Fibroblast of lung (primary cell): Measurements from ENCODE around the gene USP47. TPM values are rescaled to one million over a fixed set of nuclear protein-coding genes. Genes with fewer than 3 reads are reported as not detected.

ENCODE experiments used
- DNase-seq, 2 donors: peaks; one replicate each; pipeline versions ENCODE4 v3.0.0 to v3.0.0-alpha.2; 2010; ENCODE audit warnings: low read depth in 2 of 2
- H2AFZ ChIP-seq: 2 replicates; pipeline ENCODE4 v1.5.1; 2012; ENCODE audit warnings: low read length, control low read depth, inconsistent platforms
- H3K27ac ChIP-seq: 2 replicates; pipeline ENCODE4 v1.5.1; 2011; ENCODE audit warnings: low read length, control low read depth; ENCODE audit not compliant: insufficient read depth
- H3K27me3 ChIP-seq: 2 replicates; pipeline ENCODE4 v1.5.1; 2011; ENCODE audit warnings: mild to moderate bottlenecking, low read length; ENCODE audit not compliant: control insufficient read depth, insufficient read depth
- H3K36me3 ChIP-seq: 2 replicates; pipeline ENCODE4 v1.5.1; 2011; ENCODE audit warnings: low read length; ENCODE audit not compliant: control insufficient read depth, insufficient read depth
- H3K4me1 ChIP-seq: 2 replicates; pipeline ENCODE4 v1.5.1; 2011; ENCODE audit warnings: low read length; ENCODE audit not compliant: control insufficient read depth, insufficient read depth; ENCODE audit errors: extremely low read depth
- H3K4me2 ChIP-seq: 2 replicates; pipeline ENCODE4 v1.5.1; 2011; ENCODE audit warnings: low read length, control low read depth; ENCODE audit not compliant: insufficient read depth; ENCODE audit errors: extremely low read depth
- H3K4me3 ChIP-seq, 4 experiments: fragments of 200-600 bp in 1 of 4; sonication (generic) in 1 of 4; replicated peaks in 1 of 4; 2 replicates each; pipeline ENCODE4 v1.5.1; 2011 to 2016; ENCODE audit warnings: low read length in 4 of 4, low read depth in 3 of 4, mild to moderate bottlenecking in 3 of 4, control low read depth in 2 of 4, inconsistent platforms in 1 of 4, mixed read lengths in 1 of 4; ENCODE audit not compliant: insufficient read depth in 1 of 4; ENCODE audit errors: control extremely low read depth in 1 of 4
- H3K79me2 ChIP-seq: 2 replicates; pipeline ENCODE4 v1.5.1; 2012; ENCODE audit warnings: mild to moderate bottlenecking, low read length, inconsistent platforms; ENCODE audit not compliant: control insufficient read depth, insufficient read depth
- H3K9ac ChIP-seq: 2 replicates; pipeline ENCODE4 v1.5.1; 2011; ENCODE audit warnings: mild to moderate bottlenecking, low read length, control low read depth; ENCODE audit not compliant: insufficient read depth
- H3K9me3 ChIP-seq: 2 replicates; pipeline ENCODE4 v1.5.1; 2012; ENCODE audit warnings: low read depth, low read length; ENCODE audit not compliant: control insufficient read depth, insufficient read depth
- H4K20me1 ChIP-seq: 2 replicates; pipeline ENCODE4 v1.5.1; 2011; ENCODE audit warnings: low read length; ENCODE audit not compliant: control insufficient read depth, insufficient read depth; ENCODE audit errors: extremely low read depth
- EZH2 ChIP-seq: IDR thresholded peaks from 2 replicates; pipeline ENCODE4 v1.5.1; 2012; ENCODE audit warnings: low read length, control low read depth, mild to moderate bottlenecking; ENCODE audit errors: missing control alignments
- polyA plus RNA-seq, 2 donors: library from polyadenylated mRNA; depleted of rRNA in 1 of 2; stranded (reverse) in 1 of 2; unstranded in 1 of 2; fragments of >200 nt; gene quantifications; 2 replicates each; pipeline ENCODE4 v1.2.1, GENCODE V29; 2011 to 2012; ENCODE audit warnings: missing spikeins in 1 of 2
- total RNA-seq: library from RNA; depleted of rRNA; stranded (reverse); fragments of >200 nt; gene quantifications from 2 replicates; pipeline ENCODE4 v1.2.1, GENCODE V29; 2014
- TF ChIP-seq, protein P1 (sequence below), 2 donors: IDR thresholded peaks in 1 of 2; conservative IDR thresholded peaks in 1 of 2; 1 replicate in 1 of 2; 2 replicates in 1 of 2; pipeline ENCODE4 v1.5.1; 2011 to 2012; ENCODE audit warnings: low read length in 2 of 2, control low read depth in 1 of 2, inconsistent platforms in 1 of 2, low read depth in 1 of 2, mild to moderate bottlenecking in 1 of 2

USP47 gene
- total and polyA plus RNA-seq, 2 donors (not counting 1 experiment from before 2014, with no cell fraction given): 40.3 to 162 TPM

GRCh38 chr11:11946878-11947277 lies 105.1 kb downstream of the USP47 start:
- Histone ChIP-seq H3K4me2 (no peak overlapping the region), H3K27ac (no peak overlapping the region), H3K36me3 (peaks cover 5% of the 10 kb centered on the region), H4K20me1 (no peaks in the 10 kb centered on the region), H3K9ac (no peak overlapping the region), H3K4me1 (peaks cover 2% of the 10 kb centered on the region), H3K79me2 (no peaks in the 10 kb centered on the region), H3K9me3 (no peaks in the 10 kb centered on the region), H3K27me3 (no peaks in the 10 kb centered on the region), H2AFZ (no peak overlapping the region), H3K4me3 (no peak overlapping the region)
- peak in 1 of 2 donors; percentile 12 for DNase-seq
- TF ChIP-seq EZH2: no peak
- TF ChIP-seq, protein P1, sequence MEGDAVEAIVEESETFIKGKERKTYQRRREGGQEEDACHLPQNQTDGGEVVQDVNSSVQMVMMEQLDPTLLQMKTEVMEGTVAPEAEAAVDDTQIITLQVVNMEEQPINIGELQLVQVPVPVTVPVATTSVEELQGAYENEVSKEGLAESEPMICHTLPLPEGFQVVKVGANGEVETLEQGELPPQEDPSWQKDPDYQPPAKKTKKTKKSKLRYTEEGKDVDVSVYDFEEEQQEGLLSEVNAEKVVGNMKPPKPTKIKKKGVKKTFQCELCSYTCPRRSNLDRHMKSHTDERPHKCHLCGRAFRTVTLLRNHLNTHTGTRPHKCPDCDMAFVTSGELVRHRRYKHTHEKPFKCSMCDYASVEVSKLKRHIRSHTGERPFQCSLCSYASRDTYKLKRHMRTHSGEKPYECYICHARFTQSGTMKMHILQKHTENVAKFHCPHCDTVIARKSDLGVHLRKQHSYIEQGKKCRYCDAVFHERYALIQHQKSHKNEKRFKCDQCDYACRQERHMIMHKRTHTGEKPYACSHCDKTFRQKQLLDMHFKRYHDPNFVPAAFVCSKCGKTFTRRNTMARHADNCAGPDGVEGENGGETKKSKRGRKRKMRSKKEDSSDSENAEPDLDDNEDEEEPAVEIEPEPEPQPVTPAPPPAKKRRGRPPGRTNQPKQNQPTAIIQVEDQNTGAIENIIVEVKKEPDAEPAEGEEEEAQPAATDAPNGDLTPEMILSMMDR (conservative IDR thresholded peaks at IDR 0.05 in 1 of 2, IDR thresholded peaks at IDR 0.05 in 1 of 2; ENCODE audit: low read depth in 1 of 2, low read length in 2 of 2): no peak

GRCh38 chr11:11947825-11948224 lies 106.1 kb downstream of the USP47 start:
- Histone ChIP-seq H3K79me2 (no peaks in the 10 kb centered on the region), H3K4me1 (peaks cover 2% of the 10 kb centered on the region), H3K9ac (no peak overlapping the region), H3K4me2 (no peak overlapping the region), H3K27ac (no peak overlapping the region), H3K27me3 (no peaks in the 10 kb centered on the region), H3K9me3 (no peaks in the 10 kb centered on the region), H3K36me3 (peaks cover 2% of the 10 kb centered on the region), H4K20me1 (no peaks in the 10 kb centered on the region), H3K4me3 (no peak overlapping the region), H2AFZ (no peak overlapping the region)
- no peak for DNase-seq
- TF ChIP-seq, protein P1 (conservative IDR thresholded peaks at IDR 0.05 in 1 of 2, IDR thresholded peaks at IDR 0.05 in 1 of 2; ENCODE audit: low read depth in 1 of 2, low read length in 2 of 2): no peak
- TF ChIP-seq EZH2: no peak

GRCh38 chr11:11948242-11948947 lies 106.6 kb downstream of the USP47 start:
- H3K9ac ChIP-seq: no peak overlapping the region
- no peak for TF ChIP-seq EZH2
- TF ChIP-seq, protein P1 (conservative IDR thresholded peaks at IDR 0.05 in 1 of 2, IDR thresholded peaks at IDR 0.05 in 1 of 2; ENCODE audit: low read depth in 1 of 2, low read length in 2 of 2): no peak
- H3K9me3 ChIP-seq: no peaks in the 10 kb centered on the region
- H3K4me1 ChIP-seq: peaks cover 2% of the 10 kb centered on the region
- no peak overlapping the region for H3K4me2 ChIP-seq
- no peak for DNase-seq
- H3K79me2 ChIP-seq: no peaks in the 10 kb centered on the region
- peaks cover 2% of the 10 kb centered on the region for H3K36me3 ChIP-seq
- no peaks in the 10 kb centered on the region for H3K27me3 ChIP-seq
- no peak overlapping the region for H2AFZ ChIP-seq
- H4K20me1 ChIP-seq: no peaks in the 10 kb centered on the region
- H3K27ac ChIP-seq: no peak overlapping the region
- H3K4me3 ChIP-seq: no peak overlapping the region
